ENCODE data around the gene DPP8.

DNA sequence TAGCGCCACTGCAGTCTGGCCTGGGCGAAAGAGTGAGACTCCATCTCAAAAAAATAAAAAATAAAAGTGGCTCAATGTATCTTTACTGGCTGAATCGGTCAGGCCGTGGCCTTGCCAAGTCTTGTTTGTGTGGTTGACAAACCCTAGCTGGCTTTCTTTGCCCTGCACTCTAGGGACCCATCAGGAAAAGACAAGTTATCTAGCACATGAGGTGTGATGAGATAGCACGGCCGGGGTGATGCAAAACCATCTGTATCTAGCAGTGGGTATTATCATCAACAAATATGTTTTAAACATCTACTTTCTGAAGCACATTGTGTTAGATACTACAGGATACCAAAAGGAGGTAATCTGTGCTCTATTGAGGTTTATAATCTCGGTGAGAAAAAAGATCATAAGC, 3.9 kb upstream of the DPP8 start:
- TF ChIP-seq, protein P1, sequence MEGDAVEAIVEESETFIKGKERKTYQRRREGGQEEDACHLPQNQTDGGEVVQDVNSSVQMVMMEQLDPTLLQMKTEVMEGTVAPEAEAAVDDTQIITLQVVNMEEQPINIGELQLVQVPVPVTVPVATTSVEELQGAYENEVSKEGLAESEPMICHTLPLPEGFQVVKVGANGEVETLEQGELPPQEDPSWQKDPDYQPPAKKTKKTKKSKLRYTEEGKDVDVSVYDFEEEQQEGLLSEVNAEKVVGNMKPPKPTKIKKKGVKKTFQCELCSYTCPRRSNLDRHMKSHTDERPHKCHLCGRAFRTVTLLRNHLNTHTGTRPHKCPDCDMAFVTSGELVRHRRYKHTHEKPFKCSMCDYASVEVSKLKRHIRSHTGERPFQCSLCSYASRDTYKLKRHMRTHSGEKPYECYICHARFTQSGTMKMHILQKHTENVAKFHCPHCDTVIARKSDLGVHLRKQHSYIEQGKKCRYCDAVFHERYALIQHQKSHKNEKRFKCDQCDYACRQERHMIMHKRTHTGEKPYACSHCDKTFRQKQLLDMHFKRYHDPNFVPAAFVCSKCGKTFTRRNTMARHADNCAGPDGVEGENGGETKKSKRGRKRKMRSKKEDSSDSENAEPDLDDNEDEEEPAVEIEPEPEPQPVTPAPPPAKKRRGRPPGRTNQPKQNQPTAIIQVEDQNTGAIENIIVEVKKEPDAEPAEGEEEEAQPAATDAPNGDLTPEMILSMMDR (IDR thresholded peaks at IDR 0.05): no peak
- TF ChIP-seq POLR2A (IDR thresholded peaks at IDR 0.05) (no peak), POLR2AphosphoS5 (IDR thresholded peaks at IDR 0.05) (no peak), EP300 (IDR thresholded peaks at IDR 0.05) (no peak)

Data from suprapubic skin (tissue), 4 donors.